AG04450 (cell line): Measurements from ENCODE around the gene SLC25A44. TPM values are rescaled to one million over a fixed set of nuclear protein-coding genes. Genes with fewer than 3 reads are reported as not detected.

Experiments used
- CTCF ChIA-PET: fragments of 300-600, 350-600 bp; formaldehyde crosslinking; extraction: SDS; loops from one replicate; lab custom pipeline; 2022; ENCODE audit warnings: antibody characterized with exemption, inconsistent platforms; lab: Charles Lee
- POLR2A ChIA-PET: fragments of 350-600 bp; formaldehyde crosslinking; extraction: SDS; loops from one replicate; lab custom pipeline; 2021; ENCODE audit warnings: antibody characterized with exemption, inconsistent platforms; lab: Yijun Ruan, JAX
- DNase-seq: peaks from one replicate; pipeline ENCODE4 v3.0.0-alpha.2; 2011; ENCODE audit warnings: low read depth, low spot score
- H3K27ac ChIP-seq: one replicate; pipeline ENCODE4 v1.5.1; 2012; ENCODE audit warnings: low read depth, low read length, control low read depth
- H3K27me3 ChIP-seq: one replicate; pipeline ENCODE4 v1.6.0; 2012; ENCODE audit warnings: low read length; ENCODE audit not compliant: control insufficient read depth, insufficient read depth
- H3K4me3 ChIP-seq: 2 replicates; pipeline ENCODE4 v1.5.1; 2011; ENCODE audit warnings: mild to moderate bottlenecking, low read depth, low read length, control low read depth
- H3K9me3 ChIP-seq: 2 replicates; pipeline ENCODE4 v1.5.1; 2012; ENCODE audit warnings: low read length; ENCODE audit not compliant: control insufficient read depth, insufficient read depth
- CTCF ChIP-seq: IDR thresholded peaks from 2 replicates; pipeline ENCODE4 v1.5.1; 2011; ENCODE audit warnings: low read depth, low read length, control low read depth, inconsistent platforms
- polyA plus RNA-seq: library from polyadenylated mRNA; depleted of rRNA; stranded (reverse); fragments of >200 nt; gene quantifications from 2 replicates; pipeline ENCODE4 v1.2.3, GENCODE V29; 2011

The SLC25A44 gene
- polyA plus RNA-seq, 1 experiment: 24.1 TPM

DNA sequence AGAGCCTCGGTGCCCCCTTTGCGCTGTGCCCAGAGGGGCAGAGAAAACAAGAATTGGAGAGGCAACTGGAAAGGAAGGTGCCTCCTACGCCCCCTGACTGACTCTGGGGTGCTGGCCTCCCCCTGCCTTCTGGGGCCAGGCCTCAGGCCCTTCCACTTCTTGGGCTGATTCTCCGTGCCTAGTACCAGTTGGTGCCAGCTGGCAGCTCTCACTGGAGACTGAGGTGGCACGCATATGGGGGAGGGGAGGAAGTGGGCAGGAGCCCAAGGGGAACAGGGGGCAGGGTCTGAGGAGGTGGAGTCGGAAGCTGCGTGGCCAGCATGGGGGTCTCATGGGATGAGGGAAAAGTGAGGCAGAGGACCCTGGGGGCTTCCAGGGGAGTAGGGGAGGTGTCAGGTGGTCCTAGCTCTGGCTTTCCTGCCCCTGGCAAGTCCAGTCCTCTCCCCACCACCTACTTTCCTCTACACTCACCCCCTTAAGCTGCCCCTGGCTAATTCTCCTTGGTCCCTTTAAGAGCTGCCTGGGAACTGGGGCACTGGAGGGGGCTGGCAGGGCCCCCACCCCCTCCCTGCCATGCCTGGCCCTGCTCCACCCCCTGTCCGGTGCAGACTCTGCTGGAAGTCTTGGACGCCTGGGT is 47.0 kb upstream of the SLC25A44 start:
- H3K9me3 ChIP-seq: no peaks in the 10 kb centered on the region
- CTCF ChIA-PET: interaction anchor here (0.7 to 8.4 kb wide), 7 partner anchors 9 to 172 kb away, joined by 3 to 136 read pairs (median 7); no protein-coding TSS in a partner anchor
- H3K27me3 ChIP-seq: peaks cover 13% of the 10 kb centered on the region
- no peak for DNase-seq
- POLR2A ChIA-PET: interaction anchor here (0.7 to 2.2 kb wide), 3 partner anchors 47 to 78 kb away, joined by 3 to 11 read pairs (median 3); partner anchors contain the start of gene SLC25A44
- no peak for TF ChIP-seq CTCF
- H3K27ac ChIP-seq: no peak overlapping the region
- H3K4me3 ChIP-seq: no peak overlapping the region

- POLR2A ChIA-PET: interaction anchor here (0.6 to 2.2 kb wide), 4 partner anchors 16 to 77 kb away, joined by 5 to 17 read pairs (median 8); no protein-coding TSS in a partner anchor
- no peak for TF ChIP-seq CTCF
- no peak overlapping the region for H3K4me3 ChIP-seq
- DNase-seq: no peak
- no peak overlapping the region for H3K27ac ChIP-seq
- H3K9me3 ChIP-seq: no peaks in the 10 kb centered on the region
- H3K27me3 ChIP-seq: peaks cover 13% of the 10 kb centered on the region
- CTCF ChIA-PET: interaction anchor here (0.7 to 8.4 kb wide), 6 partner anchors 29 to 171 kb away, joined by 3 to 136 read pairs (median 5); no protein-coding TSS in a partner anchor
Measured at GRCh38 chr1:156148216-156148615, 45.7 kb upstream of the SLC25A44 start.

DNA sequence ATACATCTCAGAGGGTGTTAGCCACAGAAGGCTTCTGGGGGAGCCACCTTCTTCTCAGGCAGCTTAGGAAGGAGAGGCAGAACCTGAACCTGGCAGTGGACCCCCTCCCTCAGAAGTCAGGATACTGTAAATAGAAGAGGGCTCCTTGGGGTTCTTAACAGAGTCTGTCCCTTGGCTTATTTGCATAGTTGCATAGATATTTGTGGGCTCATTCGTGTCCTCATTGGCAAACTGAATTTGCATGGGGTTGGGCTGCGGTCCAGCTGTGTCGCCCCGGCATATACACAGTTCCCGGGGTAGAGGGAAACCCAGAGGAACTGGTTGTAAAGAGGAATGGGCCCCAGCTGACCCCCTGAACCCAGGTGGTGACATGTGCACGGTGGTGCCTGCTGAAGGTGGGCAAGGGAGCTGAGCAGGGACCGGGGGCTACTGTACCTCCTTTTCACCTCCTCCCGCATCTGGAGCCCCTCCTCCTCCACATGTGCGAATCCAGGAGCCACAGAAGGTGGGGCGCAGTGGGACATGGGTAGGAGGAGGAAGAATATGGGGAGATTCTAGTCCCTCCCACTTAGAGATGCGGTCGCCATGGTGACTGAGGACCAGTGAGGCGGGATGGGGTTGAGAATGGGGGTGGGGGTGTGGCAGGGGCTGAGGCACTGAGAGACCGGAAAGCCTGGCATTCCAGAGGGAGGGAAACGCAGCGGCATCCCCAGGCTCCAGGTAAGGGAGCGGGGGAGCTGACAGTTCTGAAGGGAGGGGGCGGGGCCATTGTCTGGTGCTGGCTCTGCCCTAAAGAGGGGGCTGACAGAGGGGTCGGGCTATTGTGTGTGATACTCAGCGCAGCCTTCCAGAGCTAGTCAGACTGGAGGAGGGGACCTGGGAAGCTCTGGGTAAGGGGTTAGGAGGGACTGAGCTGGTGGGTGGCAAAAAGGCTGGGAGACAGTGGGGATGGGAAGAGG is 44.3 kb upstream of the SLC25A44 start:
- CTCF ChIA-PET: interaction anchor here (0.6 to 1.6 kb wide), 5 partner anchors 17 to 352 kb away, joined by 3 to 10 read pairs (median 6); no protein-coding TSS in a partner anchor
- H3K4me3 ChIP-seq: no peak overlapping the region

DNA sequence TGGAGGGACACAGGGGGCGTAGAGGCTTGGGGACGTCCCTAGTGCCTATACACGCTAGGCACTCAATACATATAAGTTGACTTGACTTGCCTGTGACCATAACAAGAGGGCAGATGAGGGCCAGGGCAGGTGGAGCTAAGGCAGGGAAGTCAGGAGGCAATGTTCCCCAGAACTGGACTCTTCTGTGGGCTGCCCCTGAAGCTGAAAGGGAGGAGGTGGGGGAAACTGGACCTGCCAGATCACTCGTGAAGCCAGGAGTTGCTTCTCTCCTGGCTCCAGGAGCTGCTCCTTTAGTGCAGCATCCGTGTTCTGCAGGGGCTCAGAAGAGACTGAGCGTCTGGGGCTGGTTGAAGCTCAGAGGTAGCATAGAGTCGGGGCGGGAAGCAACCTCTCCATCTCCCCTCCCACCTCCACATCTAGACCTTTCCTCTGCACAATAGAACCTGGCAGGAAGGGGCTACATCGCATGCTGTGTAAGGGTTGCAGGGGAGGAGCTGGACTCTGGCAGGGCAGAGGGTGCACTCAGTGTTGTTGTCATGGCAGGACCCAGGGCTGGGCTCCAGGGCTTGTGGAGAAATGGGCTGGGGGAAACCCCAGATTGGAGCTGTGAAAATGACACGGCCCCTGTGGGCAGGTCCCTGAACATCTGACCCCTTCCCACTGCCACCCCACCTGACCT is 43.4 kb upstream of the SLC25A44 start:
- H3K9me3 ChIP-seq: no peaks in the 10 kb centered on the region
- ChIA-PET POLR2A (interaction anchor here (0.6 to 1.3 kb wide), 6 partner anchors 9 to 83 kb away, joined by 3 to 5 read pairs (median 4); partner anchors contain the start of gene SLC25A44), CTCF (interaction anchor here (0.6 to 1.6 kb wide), 4 partner anchors 21 to 353 kb away, joined by 3 to 10 read pairs (median 5); partner anchors contain the start of gene SLC25A44)
- DNase-seq: no peak
- no peak overlapping the region for H3K4me3 ChIP-seq
- peaks cover 13% of the 10 kb centered on the region for H3K27me3 ChIP-seq
- H3K27ac ChIP-seq: no peak overlapping the region
- TF ChIP-seq CTCF: no peak

More for the DNA sequence above, 44.3 kb upstream of the SLC25A44 start:
- H3K9me3 ChIP-seq: no peaks in the 10 kb centered on the region
- H3K27ac ChIP-seq: no peak overlapping the region
- POLR2A ChIA-PET: interaction anchor here (0.8 to 1.3 kb wide), 4 partner anchors 8 to 84 kb away, joined by 3 to 4 read pairs (median 4); partner anchors contain the start of gene SLC25A44
- H3K27me3 ChIP-seq: peaks cover 13% of the 10 kb centered on the region
- no peak for DNase-seq
- TF ChIP-seq CTCF: no peak
